ENCODE data around the gene PMEPA1.

- TF ChIP-seq EP300 (IDR thresholded peaks at IDR 0.05) (no peak), CTCF (IDR thresholded peaks at IDR 0.05) (no peak), POLR2AphosphoS5 (IDR thresholded peaks at IDR 0.05) (no peak), POLR2A (IDR thresholded peaks at IDR 0.05) (no peak)
Measured at GRCh38 chr20:57630061-57630460, 79.8 kb downstream of the PMEPA1 start.
